HEK293T (cell line): ENCODE results near the gene BBX.

ENCODE experiments used
- BHLHE40 ChIP-seq: fragments of 450-650 bp; IDR thresholded peaks from 2 replicates; pipeline ENCODE4 v1.6.1; 2016; ENCODE audit warnings: mild to moderate bottlenecking, moderate library complexity, borderline replicate concordance
- CTBP1 ChIP-seq: fragments of 450-650 bp; IDR thresholded peaks from 2 replicates; pipeline ENCODE4 v1.6.1; 2016; ENCODE audit warnings: borderline replicate concordance
- FOXA1 ChIP-seq: fragments of 450-650 bp; IDR thresholded peaks from 2 replicates; pipeline ENCODE4 v1.6.1; 2016; ENCODE audit warnings: mild to moderate bottlenecking
- FOXM1 ChIP-seq: fragments of 450-650 bp; IDR thresholded peaks from 2 replicates; pipeline ENCODE4 v1.6.1; 2017; ENCODE audit warnings: mild to moderate bottlenecking, borderline replicate concordance
- HDGF ChIP-seq: fragments of 450-650 bp; IDR thresholded peaks from 2 replicates; pipeline ENCODE4 v1.6.1; 2017; ENCODE audit warnings: antibody characterized with exemption, borderline replicate concordance
- PKNOX1 ChIP-seq: fragments of 450-650 bp; IDR thresholded peaks from 2 replicates; pipeline ENCODE4 v1.6.1; 2016
- SP1 ChIP-seq: fragments of 450-650 bp; IDR thresholded peaks from 2 replicates; pipeline ENCODE4 v1.6.1; 2017
- SUZ12 ChIP-seq: fragments of 450-650 bp; IDR thresholded peaks from 2 replicates; pipeline ENCODE4 v1.6.1; 2016; ENCODE audit warnings: mild to moderate bottlenecking
- TARDBP ChIP-seq: fragments of 450-650 bp; IDR thresholded peaks from 2 replicates; pipeline ENCODE4 v1.6.1; 2016
- ZNF384 ChIP-seq: fragments of 450-650 bp; IDR thresholded peaks from 2 replicates; pipeline ENCODE4 v1.6.1; 2016

GRCh38 chr3:107737914-107738313 lies 215.2 kb downstream of the BBX start:
- TF ChIP-seq CTBP1: no peak
- TF ChIP-seq FOXA1: no peak
- TF ChIP-seq SP1: no peak
- TF ChIP-seq BHLHE40: no peak
- no peak for TF ChIP-seq ZNF384
- no peak for TF ChIP-seq SUZ12
- no peak for TF ChIP-seq PKNOX1
- TF ChIP-seq HDGF: no peak
- no peak for TF ChIP-seq FOXM1
- no peak for TF ChIP-seq TARDBP
